Endothelial cell of umbilical vein (primary cell): ENCODE data around the gene PCDHGA1. TPM values are rescaled to one million over a fixed set of nuclear protein-coding genes. Genes with fewer than 3 reads are reported as not detected.

Source experiments
- BruUV-seq: library from RNA; stranded (reverse); fragments of 400-500 nt; replicated peaks from 2 replicates; lab custom pipeline; 2021; lab: Mats Ljungman, UMichigan
- CTCF ChIA-PET: fragments of 300-600, 350-600 bp; sonication (Branson Sonifier 250); formaldehyde crosslinking; loops from one replicate; lab custom pipeline; 2021; ENCODE audit warnings: antibody characterized with exemption, inconsistent platforms; lab: Charles Lee
- POLR2A ChIA-PET: fragments of 300-600, 350-600 bp; sonication (Branson Sonifier 250); formaldehyde crosslinking; loops from one replicate; lab custom pipeline; 2021; ENCODE audit warnings: antibody characterized with exemption, inconsistent platforms; lab: Charles Lee
- DNase-seq: peaks from one replicate; pipeline ENCODE4 v3.0.0-alpha.2; 2011; ENCODE audit warnings: low read depth, low spot score
- FAIRE-seq: peaks from 2 replicates; lab custom pipeline; 2011; peaks lifted over from hg19 to GRCh38; lab: Jason Lieb, UNC
- H2AFZ ChIP-seq: 2 replicates; pipeline ENCODE4 v1.6.0; 2012; ENCODE audit warnings: low read depth, low read length, control low read depth, inconsistent platforms
- H3K27ac ChIP-seq: 2 replicates; pipeline ENCODE4 v1.5.1; 2011; ENCODE audit warnings: low read depth, mild to moderate bottlenecking, control low read depth, low read length, moderate library complexity; ENCODE audit not compliant: insufficient read depth
- H3K27me3 ChIP-seq, 2 experiments: 2 replicates each; pipeline versions ENCODE4 v1.6.0 to v1.6.1; 2011; ENCODE audit warnings: low read length in 2 of 2, mixed read lengths in 1 of 2; ENCODE audit not compliant: control insufficient read depth in 2 of 2, insufficient read depth in 2 of 2
- H3K36me3 ChIP-seq, 2 experiments: 2 replicates in 1 of 2; 3 replicates in 1 of 2; pipeline ENCODE4 v1.5.1; 2011; ENCODE audit warnings: low read length in 2 of 2, mild to moderate bottlenecking in 1 of 2, moderate library complexity in 1 of 2; ENCODE audit not compliant: control insufficient read depth in 2 of 2, insufficient read depth in 2 of 2; ENCODE audit errors: extremely low read depth in 1 of 2
- H3K4me1 ChIP-seq: 3 replicates; pipeline ENCODE4 v1.5.1; 2011; ENCODE audit warnings: mild to moderate bottlenecking, low read length; ENCODE audit not compliant: control insufficient read depth, insufficient read depth; ENCODE audit errors: extremely low read depth
- H3K4me2 ChIP-seq: 2 replicates; pipeline ENCODE4 v1.6.1; 2011; ENCODE audit warnings: low read length, control low read depth, mixed read lengths; ENCODE audit not compliant: insufficient read depth
- H3K4me3 ChIP-seq, 3 experiments: fragments of 200-600 bp in 1 of 3; sonication (generic), shearing (Covaris generic) in 1 of 3; replicated peaks in 1 of 3; 2 replicates each; pipeline ENCODE4 v1.5.1; 2011 to 2016; ENCODE audit warnings: control low read depth in 3 of 3, low read length in 3 of 3, mild to moderate bottlenecking in 2 of 3, inconsistent platforms in 1 of 3, low read depth in 1 of 3, moderate library complexity in 1 of 3; ENCODE audit not compliant: insufficient read depth in 1 of 3
- H3K79me2 ChIP-seq: 2 replicates; pipeline ENCODE4 v1.6.0; 2012; ENCODE audit warnings: low read length, inconsistent platforms; ENCODE audit not compliant: control insufficient read depth, insufficient read depth
- H3K9ac ChIP-seq: replicated peaks from 2 replicates; pipeline ENCODE3; 2011; ENCODE audit warnings: low read length, control low read depth; ENCODE audit not compliant: insufficient read depth; ENCODE audit errors: extremely low read depth
- H3K9me1 ChIP-seq: replicated peaks from 3 replicates; pipeline ENCODE4 v1.6.0; 2011; ENCODE audit warnings: mild to moderate bottlenecking, low read length; ENCODE audit not compliant: control insufficient read depth, insufficient read depth; ENCODE audit errors: extremely low read depth
- H3K9me3 ChIP-seq: replicated peaks from 2 replicates; pipeline ENCODE4 v1.5.1; 2012; ENCODE audit warnings: low read length, inconsistent platforms; ENCODE audit not compliant: control insufficient read depth, insufficient read depth
- H4K20me1 ChIP-seq: replicated peaks from 2 replicates; pipeline ENCODE3; 2011; ENCODE audit warnings: mild to moderate bottlenecking, low read length; ENCODE audit not compliant: control insufficient read depth, insufficient read depth; ENCODE audit errors: extremely low read depth
- CTCF ChIP-seq, 2 donors: IDR thresholded peaks; 1 replicate in 1 of 2; 2 replicates in 1 of 2; pipeline ENCODE4 v1.5.1; 2011; ENCODE audit warnings: low read length in 2 of 2, mild to moderate bottlenecking in 2 of 2, moderate library complexity in 2 of 2, control low read depth in 1 of 2, inconsistent platforms in 1 of 2, low read depth in 1 of 2; ENCODE audit not compliant: insufficient read depth in 1 of 2; ENCODE audit errors: extremely low read depth in 1 of 2
- EZH2 ChIP-seq: IDR thresholded peaks from 2 replicates; pipeline ENCODE4 v1.6.1; 2012; ENCODE audit warnings: borderline replicate concordance, low read depth, mild to moderate bottlenecking, moderate library complexity, low read length, inconsistent platforms; ENCODE audit not compliant: severe bottlenecking
- FOS ChIP-seq: IDR thresholded peaks from 2 replicates; pipeline ENCODE4 v1.6.1; 2011; ENCODE audit warnings: mild to moderate bottlenecking, low read length, moderate library complexity, borderline replicate concordance; ENCODE audit not compliant: insufficient read depth
- GATA2 ChIP-seq: IDR thresholded peaks from 2 replicates; pipeline ENCODE4 v1.7.0; 2011; ENCODE audit warnings: low read depth, mild to moderate bottlenecking, moderate library complexity, mixed read lengths, low read length; ENCODE audit not compliant: insufficient read length, insufficient read depth
- JUN ChIP-seq: IDR thresholded peaks from 2 replicates; pipeline ENCODE4 v1.6.1; 2011; ENCODE audit warnings: borderline replicate concordance, low read depth; ENCODE audit not compliant: insufficient read length, insufficient read depth
- MYC ChIP-seq: IDR thresholded peaks from one replicate; pipeline ENCODE4 v1.6.1; 2011; ENCODE audit warnings: mild to moderate bottlenecking, low read depth, low read length
- POLR2A ChIP-seq: IDR thresholded peaks from 2 replicates; pipeline ENCODE4 v1.6.1; 2012; ENCODE audit warnings: low read depth, mild to moderate bottlenecking, control low read depth, low read length
- dilution Hi-C: fragments of 300-500 bp; cut with MboI; formaldehyde crosslinking; loops from one replicate; pipeline ENCODE4 v1.15.0; 2019; ENCODE audit warnings: low sequenced_read_pairs; ENCODE audit not compliant: extremely low pct_ligation_motif_present
- intact Hi-C: fragments of 100-400 bp; cut with micrococcal nuclease; formaldehyde crosslinking; loops from one replicate; pipeline ENCODE4 v1.10.0; 2022
- polyA plus RNA-seq, 4 experiments: library from polyadenylated mRNA; depleted of rRNA in 3 of 4; stranded (reverse) in 3 of 4; unstranded in 1 of 4; fragments of >200 nt; gene quantifications; 2 replicates each; pipeline versions ENCODE4 v1.2.1 to v1.2.3, GENCODE V29; 2011 to 2012; ENCODE audit warnings: missing spikeins in 1 of 4
- total RNA-seq: library from RNA; stranded (reverse); gene quantifications from 2 replicates; pipeline ENCODE4 v1.2.3, GENCODE V29; 2021
- TF ChIP-seq, protein P1 (sequence below): IDR thresholded peaks from 2 replicates; pipeline ENCODE4 v1.6.1; 2011; ENCODE audit not compliant: insufficient read depth, insufficient read length

The PCDHGA1 gene
- total and polyA plus RNA-seq, 2 donors (not counting 3 experiments of a cell fraction or from before 2014, with no cell fraction given) = 0.22 to 0.44 TPM

DNA sequence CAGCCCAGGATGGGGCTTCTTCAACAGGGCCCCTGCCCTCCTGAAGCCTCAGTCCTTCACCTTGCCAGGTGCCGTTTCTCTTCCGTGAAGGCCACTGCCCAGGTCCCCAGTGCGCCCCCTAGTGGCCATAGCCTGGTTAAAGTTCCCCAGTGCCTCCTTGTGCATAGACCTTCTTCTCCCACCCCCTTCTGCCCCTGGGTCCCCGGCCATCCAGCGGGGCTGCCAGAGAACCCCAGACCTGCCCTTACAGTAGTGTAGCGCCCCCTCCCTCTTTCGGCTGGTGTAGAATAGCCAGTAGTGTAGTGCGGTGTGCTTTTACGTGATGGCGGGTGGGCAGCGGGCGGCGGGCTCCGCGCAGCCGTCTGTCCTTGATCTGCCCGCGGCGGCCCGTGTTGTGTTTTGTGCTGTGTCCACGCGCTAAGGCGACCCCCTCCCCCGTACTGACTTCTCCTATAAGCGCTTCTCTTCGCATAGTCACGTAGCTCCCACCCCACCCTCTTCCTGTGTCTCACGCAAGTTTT is 182.1 kb downstream of the PCDHGA1 start:
- peaks cover 2 to 8% of the 10 kb centered on the region in 2 experiments for H3K36me3 ChIP-seq
- no peaks in the 10 kb centered on the region for H3K9me3 ChIP-seq
- peak; percentile 31 for FAIRE-seq
- peak overlapping the region; percentile 30 for H3K9ac ChIP-seq
- intact Hi-C loops = loop anchor here (1.0 to 2.0 kb wide), 2 partner anchors 36 to 48 kb away; no protein-coding TSS in a partner anchor
- H4K20me1 ChIP-seq = no peaks in the 10 kb centered on the region
- ChIA-PET CTCF (interaction anchor here (1.0 to 9.8 kb wide), 22 partner anchors 9 to 289 kb away, joined by 3 to 158 read pairs (median 10); partner anchors contain the start of genes PCDHB14, PCDHGA10, PCDHGA11 and PCDHGA12), POLR2A (interaction anchor here (1.3 kb wide), 1 partner anchor 9 kb away, joined by 3 read pairs; no protein-coding TSS in a partner anchor)
- TF ChIP-seq FOS (no peak), GATA2 (no peak), EZH2 (no peak), MYC (no peak), POLR2A (no peak), CTCF (IDR thresholded peaks at IDR 0.05; ENCODE audit: extremely low read depth in 1 of 2, insufficient read depth in 1 of 2, low read depth in 1 of 2, low read length in 2 of 2) (peak; percentile 89 to 94), JUN (no peak)
- TF ChIP-seq, protein P1, sequence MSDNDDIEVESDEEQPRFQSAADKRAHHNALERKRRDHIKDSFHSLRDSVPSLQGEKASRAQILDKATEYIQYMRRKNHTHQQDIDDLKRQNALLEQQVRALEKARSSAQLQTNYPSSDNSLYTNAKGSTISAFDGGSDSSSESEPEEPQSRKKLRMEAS = no peak
- no peaks in the 10 kb centered on the region for H3K79me2 ChIP-seq
- dilution Hi-C loops = no loop called here
- H3K4me3 ChIP-seq = peak overlapping the region; percentile 44 to 51 (median 49)
- H3K4me2 ChIP-seq = peak overlapping the region; percentile 71
- H3K27me3 ChIP-seq = no peaks in the 10 kb centered on the region
- no TSS peak for BruUV-seq
- H2AFZ ChIP-seq = peak overlapping the region; percentile 4
- no peaks in the 10 kb centered on the region for H3K9me1 ChIP-seq
- peak; percentile 76 for DNase-seq
- H3K4me1 ChIP-seq = peaks cover 31% of the 10 kb centered on the region
- peak overlapping the region; percentile 19 for H3K27ac ChIP-seq
